ENCODE results near the gene CD74. TPM values are rescaled to one million over a fixed set of nuclear protein-coding genes. Genes with fewer than 3 reads are reported as not detected.

The CD74 gene
- total RNA-seq, 1 experiment from 2014 or later = not detected

GRCh38 chr5:150364004-150364403 lies 48.7 kb downstream of the CD74 start:
- no peak for DNase-seq (ENCODE audit: low spot score)

DNA sequence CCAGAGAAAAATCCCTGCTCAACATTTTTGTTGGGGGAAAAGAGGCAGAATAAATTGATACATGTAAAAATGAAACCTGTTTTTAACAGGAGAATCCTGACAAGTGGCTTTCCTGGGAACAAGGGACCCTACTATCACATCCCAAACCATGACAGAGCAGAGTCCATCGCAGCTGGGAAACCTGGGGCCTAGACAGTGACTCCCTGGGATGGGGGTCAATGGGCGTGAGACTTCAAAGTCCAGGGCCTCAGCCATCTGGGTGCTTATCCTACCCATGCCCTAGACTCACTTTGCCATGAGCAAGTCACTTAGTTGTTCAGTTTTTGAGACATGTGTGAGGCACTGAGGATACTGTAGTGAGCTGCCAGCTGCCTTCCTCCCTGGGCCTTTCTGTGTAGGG lies 49.5 kb downstream of the CD74 start:
- no peak for DNase-seq (ENCODE audit: low spot score)

GRCh38 chr5:150361301-150361700 lies 51.4 kb downstream of the CD74 start:
- no peak for DNase-seq (ENCODE audit: low spot score)

DNA sequence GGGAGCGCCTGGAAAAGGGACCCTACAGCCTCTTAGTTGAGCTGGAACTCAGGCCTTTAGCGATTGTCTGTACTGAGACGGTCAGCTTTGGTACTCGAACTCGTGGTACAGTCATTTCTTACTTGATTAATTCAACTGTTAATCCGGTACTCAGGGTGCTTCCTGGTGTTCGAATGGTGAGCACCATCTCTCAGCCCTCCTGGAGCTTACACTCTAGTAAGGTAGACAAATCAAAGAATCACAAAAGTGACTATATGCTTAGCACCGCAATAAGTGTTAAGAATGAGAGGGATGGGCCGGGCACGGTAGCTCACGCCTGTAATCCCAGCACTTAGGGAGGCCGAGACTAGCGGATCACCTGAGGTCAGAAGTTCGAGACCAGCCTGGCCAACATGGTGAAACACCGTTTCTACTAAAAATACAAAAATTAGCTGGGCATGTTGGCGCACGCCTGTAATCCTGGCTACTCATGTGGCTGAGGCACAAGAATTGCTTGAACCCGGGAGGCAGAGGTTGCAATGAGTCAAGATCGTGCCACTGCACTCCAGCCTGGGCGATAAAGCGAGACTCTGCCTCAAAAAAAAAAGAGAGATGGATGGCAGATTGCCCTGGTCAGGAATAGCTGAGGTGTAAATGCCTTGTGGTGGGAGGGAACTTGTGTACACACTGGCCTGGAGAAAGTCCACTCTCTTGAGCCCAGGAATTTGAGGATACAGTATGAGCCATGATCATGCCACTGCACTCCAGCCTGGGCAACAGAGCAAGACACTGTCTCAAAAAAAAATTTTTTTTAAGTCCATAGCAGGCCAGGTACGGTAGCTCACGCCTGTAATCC lies 54.2 kb downstream of the CD74 start:
- DNase-seq (ENCODE audit: low spot score) = no peak

GRCh38 chr5:150357326-150358260 lies 55.1 kb downstream of the CD74 start, which contains the start of gene TCOF1:
TSS of gene TCOF1 (plus strand) at chr5:150357697. CDS start at chr5:150357747, 50 bp downstream.
- peak; percentile 94 for DNase-seq (ENCODE audit: low spot score)

DNA sequence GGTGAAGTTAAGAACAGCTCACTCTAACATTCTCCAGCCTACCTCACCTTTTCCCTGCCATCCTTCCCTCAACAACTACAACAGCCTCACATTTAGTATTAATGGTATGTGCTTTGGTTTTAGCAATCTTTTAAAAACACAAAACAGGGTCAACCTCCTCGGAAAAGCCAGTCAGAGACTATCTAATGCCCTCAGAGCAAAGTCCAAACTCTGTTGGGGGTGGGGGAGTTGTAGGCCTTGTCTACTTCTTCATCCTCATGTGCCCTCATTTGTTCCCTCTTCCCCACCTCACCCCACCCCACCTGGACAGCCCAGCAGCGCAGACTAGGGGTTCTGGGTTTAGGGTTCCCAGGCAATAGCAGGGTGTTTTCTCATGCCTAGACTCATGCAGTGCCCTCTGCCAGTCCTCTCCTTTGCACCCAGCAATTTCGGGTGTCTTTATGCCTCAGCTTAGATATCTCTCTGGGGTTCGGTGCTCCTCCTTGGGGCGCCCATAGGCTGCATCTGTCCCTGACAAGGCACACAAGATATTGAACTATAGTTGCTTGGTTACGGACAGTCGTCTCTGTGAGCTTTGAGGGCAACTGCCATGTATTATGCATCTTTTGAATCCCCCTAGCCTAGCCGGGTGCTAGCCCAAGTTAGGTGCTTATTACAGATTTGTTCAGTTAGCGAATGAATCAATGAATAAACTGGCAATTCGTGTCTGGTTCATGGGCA lies 56.0 kb downstream of the CD74 start:
- no peak for DNase-seq (ENCODE audit: low spot score)

DNA sequence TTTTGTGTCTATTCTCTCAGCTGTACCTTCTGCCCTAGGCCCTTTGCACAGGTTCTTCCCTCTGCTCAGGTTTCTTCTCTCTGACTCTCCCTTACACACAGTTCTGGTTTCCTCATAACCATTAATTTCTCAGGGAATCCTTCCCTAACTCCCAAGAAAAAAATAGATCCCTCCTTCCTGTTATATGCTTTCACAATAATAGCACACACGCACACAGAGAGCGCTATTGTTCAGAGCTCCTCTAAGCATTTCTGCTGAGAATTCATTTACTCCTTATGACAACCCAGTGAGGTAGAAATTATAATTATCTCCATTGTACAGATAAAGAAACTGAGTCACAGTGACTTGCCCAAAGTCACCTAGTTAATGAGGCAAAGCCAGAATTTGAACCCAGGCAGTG lies 56.9 kb downstream of the CD74 start:
- no peak for DNase-seq (ENCODE audit: low spot score)

- no peak for DNase-seq (ENCODE audit: low spot score)
Observed at GRCh38 chr5:150353032-150353675, 59.6 kb downstream of the CD74 start.

- no peak for DNase-seq (ENCODE audit: low spot score)
Observed at GRCh38 chr5:150352244-150353031, 60.3 kb downstream of the CD74 start.

Other genes with a start within 250 kb of the CD74 start
- gene CDX1, start 246.1 kb downstream of the CD74 start, total RNA-seq (2014; rRNA removed; shearing (Covaris generic)) = not detected in 2 replicates
- gene SLC6A7, start 222.8 kb downstream of the CD74 start, total RNA-seq (2014; rRNA removed; shearing (Covaris generic)) = not detected in 2 replicates
- 1.2 and 1.3 TPM in 2 replicates for gene CAMK2A, start 123.1 kb downstream of the CD74 start, total RNA-seq (2014; rRNA removed; shearing (Covaris generic))
- gene ARSI, start 110.0 kb downstream of the CD74 start, total RNA-seq (2014; rRNA removed; shearing (Covaris generic)) = 1.9 and 5.0 TPM in 2 replicates
- gene TCOF1, start 55.2 kb downstream of the CD74 start, total RNA-seq (2014; rRNA removed; shearing (Covaris generic)) = 56.5 and 58.3 TPM in 2 replicates
- gene RPS14, start 36.8 kb upstream of the CD74 start, total RNA-seq (2014; rRNA removed; shearing (Covaris generic)) = 2,916 and 3,804 TPM in 2 replicates
- 55.4 and 77.8 TPM in 2 replicates for gene NDST1, start 95.2 kb upstream of the CD74 start, total RNA-seq (2014; rRNA removed; shearing (Covaris generic))
- gene SYNPO, start 227.8 kb upstream of the CD74 start, total RNA-seq (2014; rRNA removed; shearing (Covaris generic)) = 7.2 and 9.0 TPM in 2 replicates
- 0.07 and 0.45 TPM in 2 replicates for gene MYOZ3, start 248.3 kb upstream of the CD74 start, total RNA-seq (2014; rRNA removed; shearing (Covaris generic))

All from A172 (cell line).